Upper lobe of right lung (tissue), 1 donor: ENCODE measurements around the gene AGPAT4. TPM values are rescaled to one million over a fixed set of nuclear protein-coding genes. Genes with fewer than 3 reads are reported as not detected.

Source experiments
- ATAC-seq: fragments of 200-7000 bp; cut with Tn5 transposase; one replicate; pipeline ENCODE4 v1.9.1; 2020; ENCODE audit warnings: mild to moderate bottlenecking, moderate library complexity
- DNase-seq: peaks from one replicate; pipeline ENCODE4 v3.0.0-alpha.2; 2020
- H3K27ac ChIP-seq: fragments of 200-600 bp; one replicate; pipeline ENCODE4 v1.8.0; 2022
- H3K27me3 ChIP-seq: fragments of 200-600 bp; one replicate; pipeline ENCODE4 v1.8.0; 2022; ENCODE audit warnings: mild to moderate bottlenecking
- H3K36me3 ChIP-seq: fragments of 200-600 bp; one replicate; pipeline ENCODE4 v1.8.0; 2022
- H3K4me1 ChIP-seq: fragments of 200-600 bp; one replicate; pipeline ENCODE4 v1.8.0; 2022
- H3K4me3 ChIP-seq: fragments of 200-600 bp; one replicate; pipeline ENCODE4 v1.8.0; 2022; ENCODE audit warnings: mild to moderate bottlenecking
- H3K9me3 ChIP-seq: fragments of 200-600 bp; one replicate; pipeline ENCODE4 v1.8.0; 2022
- CTCF ChIP-seq: fragments of 200-600 bp; IDR thresholded peaks from one replicate; pipeline ENCODE4 v1.8.0; 2022; ENCODE audit warnings: antibody characterized with exemption
- intact Hi-C: fragments of 100-400 bp; cut with DNase I; formaldehyde crosslinking; loops from one replicate; pipeline ENCODE4 v1.11.0; 2022
- total RNA-seq: library from RNA; stranded (reverse); fragmentation: NEBNext Ultra II Directional; extraction: Animal tissue kit (Norgen Biotek cat#: 25700); gene quantifications from one replicate; pipeline ENCODE4 v1.2.1, GENCODE V29; 2021
- donor health status: DM: no; HTN: yes; CAD: no; lungs with severe emphysema.

The AGPAT4 gene
- total RNA-seq, 1 donor from 2014 or later: 16.6 TPM

DNA sequence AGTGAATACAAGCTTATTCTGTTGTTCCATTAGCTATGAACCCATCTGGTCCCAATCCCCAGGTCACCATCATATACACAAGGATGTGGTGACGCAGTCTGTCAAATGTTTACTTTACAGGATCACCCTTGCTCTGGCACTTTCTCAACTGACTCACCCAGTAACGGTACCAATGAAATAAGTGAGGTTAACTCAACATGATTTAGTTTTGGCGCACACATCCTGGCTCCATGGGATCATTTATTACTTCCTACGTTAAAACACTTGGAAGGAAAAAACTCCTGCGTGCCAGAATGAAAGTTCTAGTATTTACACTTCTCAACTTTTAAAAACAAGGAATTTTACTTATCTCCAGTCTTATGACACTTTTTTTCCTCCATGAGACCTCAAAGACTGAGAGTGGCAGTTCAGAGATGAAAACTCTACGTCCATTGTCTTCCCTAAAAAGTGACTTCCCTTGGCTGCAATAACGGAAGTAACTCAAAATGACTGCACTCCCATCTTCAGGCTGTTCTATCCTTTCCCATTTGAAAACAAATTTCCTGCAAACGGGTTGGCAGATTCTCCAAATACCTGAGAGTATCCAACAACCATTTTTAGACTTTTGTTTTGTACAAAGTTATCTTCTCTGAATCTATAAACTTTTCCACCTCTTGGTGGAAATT is 15.9 kb downstream of the AGPAT4 start:
- no peak for DNase-seq
- Histone ChIP-seq H3K9me3 (no peaks in the 10 kb centered on the region), H3K36me3 (no peaks in the 10 kb centered on the region), H3K4me3 (no peak overlapping the region), H3K27ac (no peak overlapping the region), H3K4me1 (no peaks in the 10 kb centered on the region), H3K27me3 (no peaks in the 10 kb centered on the region)
- intact Hi-C loops: no loop called here
- TF ChIP-seq CTCF: no peak
- no peak for ATAC-seq

DNA sequence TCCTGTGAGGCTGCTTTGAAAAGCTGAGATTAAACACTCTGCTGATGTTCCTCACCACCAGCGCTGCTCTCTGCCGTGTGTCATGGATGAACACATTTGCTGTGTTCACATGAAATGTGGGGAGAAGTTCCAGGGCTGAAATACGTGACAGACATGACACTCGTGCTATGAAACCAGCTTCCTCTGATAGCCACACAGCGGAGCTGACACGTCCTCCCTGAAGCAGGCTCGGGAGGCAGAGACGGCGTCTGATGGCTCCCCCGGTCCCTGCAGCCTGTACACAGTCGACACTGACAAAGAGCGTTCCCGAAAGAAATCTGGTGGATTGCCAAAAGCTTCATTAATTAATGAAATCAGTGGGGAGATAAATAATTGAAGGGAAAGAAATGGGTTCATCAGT is 17.5 kb downstream of the AGPAT4 start:
- TF ChIP-seq CTCF: no peak
- Histone ChIP-seq H3K27ac (no peak overlapping the region), H3K36me3 (no peaks in the 10 kb centered on the region)

DNA sequence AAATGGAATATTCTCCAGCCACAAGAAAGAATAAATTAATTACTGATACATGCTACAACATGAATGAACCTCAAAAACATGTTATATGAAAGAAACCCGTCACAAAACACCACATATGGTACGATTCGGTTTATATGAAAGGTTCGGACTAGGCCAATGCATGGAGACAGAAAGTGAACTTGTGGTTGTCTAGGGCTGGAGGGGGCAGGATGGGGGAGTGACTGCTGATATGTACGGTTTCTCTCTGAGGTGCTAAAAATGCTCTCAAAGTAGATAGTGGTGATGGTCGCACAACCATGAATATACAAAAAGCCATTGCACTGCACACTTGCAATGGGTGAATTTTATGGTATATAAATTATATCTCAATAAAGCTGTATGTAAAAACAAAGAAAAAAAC is 18.3 kb downstream of the AGPAT4 start:
- no peak for DNase-seq
- H3K4me1 ChIP-seq: no peaks in the 10 kb centered on the region
- intact Hi-C loops: no loop called here
- no peaks in the 10 kb centered on the region for H3K9me3 ChIP-seq
- no peaks in the 10 kb centered on the region for H3K36me3 ChIP-seq
- H3K27ac ChIP-seq: no peak overlapping the region
- no peaks in the 10 kb centered on the region for H3K27me3 ChIP-seq
- TF ChIP-seq CTCF: no peak
- ATAC-seq: no peak
- no peak overlapping the region for H3K4me3 ChIP-seq

More for the DNA sequence above, 17.5 kb downstream of the AGPAT4 start:
- DNase-seq: no peak
- no peaks in the 10 kb centered on the region for H3K4me1 ChIP-seq
- H3K27me3 ChIP-seq: no peaks in the 10 kb centered on the region
- H3K9me3 ChIP-seq: no peaks in the 10 kb centered on the region
- intact Hi-C loops: no loop called here
- no peak overlapping the region for H3K4me3 ChIP-seq
- ATAC-seq: no peak

- Histone ChIP-seq H3K4me3 (no peak overlapping the region), H3K27ac (no peak overlapping the region), H3K9me3 (no peaks in the 10 kb centered on the region), H3K27me3 (no peaks in the 10 kb centered on the region), H3K36me3 (no peaks in the 10 kb centered on the region), H3K4me1 (no peaks in the 10 kb centered on the region)
- no peak for ATAC-seq
- intact Hi-C loops: no loop called here
- no peak for TF ChIP-seq CTCF
- no peak for DNase-seq
These were observed 19.2 kb downstream of the AGPAT4 start for GRCh38 chr6:161254464-161255253.

- Histone ChIP-seq H3K27me3 (no peaks in the 10 kb centered on the region), H3K27ac (no peak overlapping the region), H3K36me3 (no peaks in the 10 kb centered on the region), H3K9me3 (no peaks in the 10 kb centered on the region), H3K4me1 (no peaks in the 10 kb centered on the region), H3K4me3 (no peak overlapping the region)
- ATAC-seq (no peak), DNase-seq (no peak)
- no peak for TF ChIP-seq CTCF
- intact Hi-C loops: no loop called here
These were observed 19.8 kb downstream of the AGPAT4 start for GRCh38 chr6:161254126-161254463.
